HFF-Myc (cell line): Measurements from ENCODE around the gene KAT14.

ENCODE experiments used
- DNase-seq: peaks from one replicate; pipeline ENCODE4 v3.0.0-alpha.2; 2011; ENCODE audit warnings: low read depth; ENCODE audit errors: extremely low read depth
- H3K4me3 ChIP-seq: replicated peaks from 2 replicates; pipeline ENCODE4 v1.5.1; 2011; ENCODE audit warnings: low read depth, mild to moderate bottlenecking, control low read depth, low read length
- TF ChIP-seq, protein P1 (sequence below): IDR thresholded peaks from 2 replicates; pipeline ENCODE4 v1.5.1; 2012; ENCODE audit warnings: mild to moderate bottlenecking, low read depth, low read length, control low read depth; ENCODE audit errors: missing control alignments

Gene KAT14

DNA sequence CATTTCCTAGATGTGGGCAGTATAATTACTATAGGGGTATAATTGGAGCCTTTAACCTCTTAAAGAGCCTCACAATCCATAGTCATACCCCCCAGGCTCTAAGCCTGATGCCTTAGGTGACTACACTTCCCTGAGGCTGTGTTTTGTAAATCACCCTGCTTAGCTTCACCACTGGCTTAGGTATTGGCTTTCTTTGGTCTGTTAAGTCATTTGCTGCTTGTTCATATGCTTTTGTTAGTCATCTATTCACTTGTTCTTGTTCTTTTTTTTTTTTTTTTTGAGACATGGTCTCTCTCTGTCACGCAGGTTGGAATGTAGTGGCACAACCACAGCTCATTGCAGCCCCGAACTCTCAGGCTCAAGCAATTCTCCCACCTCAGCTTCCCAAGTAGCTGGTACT lies 26.7 kb downstream of the KAT14 start:
- DNase-seq: no peak
- TF ChIP-seq, protein P1, sequence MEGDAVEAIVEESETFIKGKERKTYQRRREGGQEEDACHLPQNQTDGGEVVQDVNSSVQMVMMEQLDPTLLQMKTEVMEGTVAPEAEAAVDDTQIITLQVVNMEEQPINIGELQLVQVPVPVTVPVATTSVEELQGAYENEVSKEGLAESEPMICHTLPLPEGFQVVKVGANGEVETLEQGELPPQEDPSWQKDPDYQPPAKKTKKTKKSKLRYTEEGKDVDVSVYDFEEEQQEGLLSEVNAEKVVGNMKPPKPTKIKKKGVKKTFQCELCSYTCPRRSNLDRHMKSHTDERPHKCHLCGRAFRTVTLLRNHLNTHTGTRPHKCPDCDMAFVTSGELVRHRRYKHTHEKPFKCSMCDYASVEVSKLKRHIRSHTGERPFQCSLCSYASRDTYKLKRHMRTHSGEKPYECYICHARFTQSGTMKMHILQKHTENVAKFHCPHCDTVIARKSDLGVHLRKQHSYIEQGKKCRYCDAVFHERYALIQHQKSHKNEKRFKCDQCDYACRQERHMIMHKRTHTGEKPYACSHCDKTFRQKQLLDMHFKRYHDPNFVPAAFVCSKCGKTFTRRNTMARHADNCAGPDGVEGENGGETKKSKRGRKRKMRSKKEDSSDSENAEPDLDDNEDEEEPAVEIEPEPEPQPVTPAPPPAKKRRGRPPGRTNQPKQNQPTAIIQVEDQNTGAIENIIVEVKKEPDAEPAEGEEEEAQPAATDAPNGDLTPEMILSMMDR: no peak
- no peak overlapping the region for H3K4me3 ChIP-seq

DNA sequence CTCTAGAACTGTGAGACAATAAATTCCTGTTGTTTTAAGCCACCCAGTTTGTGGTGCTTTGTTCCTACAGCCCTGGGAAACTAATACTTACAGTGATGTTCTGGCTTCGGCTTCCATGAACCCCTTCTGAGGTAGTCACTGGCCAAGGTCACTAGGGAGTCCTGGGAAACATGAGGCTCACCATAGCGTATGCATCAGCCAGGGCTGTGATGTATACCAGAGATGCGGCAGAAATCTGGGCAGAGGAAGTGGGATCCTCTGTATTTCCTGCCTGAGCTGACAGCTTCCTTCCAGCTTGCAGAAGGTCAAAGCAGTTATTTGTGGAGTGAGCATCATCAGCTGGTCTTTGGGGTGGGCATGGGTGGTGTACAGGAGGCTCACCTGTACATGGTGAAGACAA lies 27.9 kb downstream of the KAT14 start:
- TF ChIP-seq, protein P1: no peak

DNA sequence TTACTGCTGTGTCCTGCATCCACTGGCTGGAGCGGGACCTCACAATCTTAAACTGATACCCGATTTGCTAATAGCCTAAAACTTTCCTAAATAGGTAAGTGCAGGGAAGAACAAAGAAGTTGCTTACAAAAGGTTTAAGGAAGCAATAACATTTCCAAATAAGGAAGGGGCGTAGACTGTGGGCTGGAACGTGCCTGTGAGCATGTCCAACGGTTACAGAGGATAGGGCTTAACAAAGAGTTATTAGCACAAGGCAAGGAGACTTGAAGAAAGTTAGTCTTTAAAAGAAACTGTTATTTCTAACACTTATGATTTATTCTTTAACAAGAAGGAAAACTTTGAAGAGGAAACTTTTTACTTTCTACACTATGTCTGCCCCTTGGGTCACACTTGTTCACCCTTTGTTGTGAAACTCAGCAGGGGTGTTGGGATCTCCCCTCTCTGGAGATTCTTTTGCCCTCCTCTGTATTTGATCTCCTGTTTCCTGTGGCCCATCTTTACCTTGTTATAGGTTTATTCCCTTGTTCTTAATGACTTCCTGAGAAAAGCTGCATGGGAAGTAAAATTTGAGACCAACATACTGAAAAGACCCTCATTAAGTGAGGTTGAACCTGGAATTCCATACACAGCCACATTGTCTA lies 28.7 kb downstream of the KAT14 start:
- no peak for DNase-seq
- H3K4me3 ChIP-seq: no peak overlapping the region
- TF ChIP-seq, protein P1: no peak

More for the DNA sequence above, 27.9 kb downstream of the KAT14 start:
- no peak overlapping the region for H3K4me3 ChIP-seq
- DNase-seq: no peak

DNA sequence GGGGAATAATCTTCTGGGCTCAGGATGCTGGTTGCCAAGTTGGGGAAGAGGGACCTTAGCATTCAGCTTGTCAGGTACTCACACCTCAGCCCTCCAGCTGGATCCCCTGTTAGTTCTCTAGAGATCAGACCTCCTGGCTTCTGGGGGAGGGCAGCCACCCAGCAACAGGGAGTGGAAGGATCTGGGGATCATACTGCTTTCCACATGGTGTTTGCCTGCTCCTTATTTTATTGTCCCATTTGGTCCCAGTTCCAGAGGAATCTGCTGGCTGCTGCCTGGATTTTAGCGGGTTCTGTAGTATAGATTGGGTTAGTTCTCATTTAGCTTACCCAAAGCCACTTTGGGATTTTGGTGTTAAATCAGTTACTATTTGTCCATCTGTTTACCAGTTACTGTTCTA lies 29.3 kb downstream of the KAT14 start:
- TF ChIP-seq, protein P1: no peak
- DNase-seq: no peak
- no peak overlapping the region for H3K4me3 ChIP-seq

DNA sequence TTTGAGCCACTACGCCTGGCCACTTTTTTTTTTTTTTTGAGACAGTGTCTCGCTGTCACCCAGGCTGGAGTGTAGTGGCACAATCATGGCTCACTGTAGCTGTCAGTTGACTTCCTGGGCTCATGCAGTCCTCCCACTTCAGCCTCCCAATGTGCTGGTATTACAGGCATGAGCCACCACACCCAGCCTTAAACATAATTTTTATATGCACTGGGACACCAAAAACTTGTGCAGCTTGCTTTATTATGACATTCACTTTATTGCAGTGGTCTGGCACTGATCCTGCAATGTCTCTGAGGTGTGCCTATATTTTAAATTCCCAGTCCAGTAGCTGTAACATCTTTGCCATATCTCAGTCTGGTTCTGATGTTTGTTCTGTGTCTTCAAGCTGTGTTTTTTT lies 34.7 kb downstream of the KAT14 start:
- no peak for DNase-seq
- TF ChIP-seq, protein P1: no peak
- no peak overlapping the region for H3K4me3 ChIP-seq

DNA sequence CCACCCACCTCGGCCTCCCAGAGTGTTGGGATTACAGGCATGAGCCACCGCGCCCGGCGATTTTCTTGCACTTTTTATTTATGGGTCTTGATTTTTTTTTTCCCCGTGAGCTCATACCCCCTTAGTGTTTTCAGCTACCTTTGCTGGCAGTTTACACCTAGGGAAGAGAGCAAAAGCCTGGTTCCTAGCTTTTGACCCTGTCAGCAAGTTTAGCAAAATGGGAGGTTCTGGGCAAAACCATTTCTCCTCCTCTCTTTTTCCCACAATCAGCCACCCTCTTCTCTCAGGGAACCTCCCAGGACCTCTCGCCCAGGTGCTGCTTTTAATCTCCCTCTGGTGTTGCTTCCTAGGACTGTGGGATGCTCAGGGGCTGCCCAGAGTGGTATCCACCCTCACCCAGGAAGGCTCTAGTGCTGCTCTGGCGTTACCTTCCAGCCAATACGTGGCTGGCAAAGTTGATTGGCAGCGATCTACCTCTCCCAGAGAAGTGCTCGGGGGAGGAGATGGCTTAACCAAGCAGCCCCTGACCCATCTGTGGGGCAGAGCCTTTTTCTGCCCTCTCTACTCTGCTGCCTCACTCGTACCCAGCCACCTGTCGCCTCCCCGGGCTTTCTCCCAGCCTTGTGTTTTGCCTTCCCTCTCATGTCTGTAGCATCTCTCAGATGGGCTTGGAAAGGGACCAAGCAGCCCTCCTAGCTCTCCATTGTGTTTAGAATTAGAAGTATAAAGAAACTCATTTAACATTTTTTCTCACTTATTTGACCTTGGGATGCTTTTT lies 37.4 kb downstream of the KAT14 start:
- no peak for DNase-seq
- H3K4me3 ChIP-seq: no peak overlapping the region

More for the DNA sequence above, 37.4 kb downstream of the KAT14 start:
- TF ChIP-seq, protein P1: no peak
